Liver (tissue), 9 donors: Measurements from ENCODE around the gene CA6. TPM values are rescaled to one million over a fixed set of nuclear protein-coding genes. Genes with fewer than 3 reads are reported as not detected.
"Not testable (repeated sequence)": the region's sequence is repeated elsewhere in the genome, so short reads cannot be mapped to it uniquely, and the experiment has no call there.

Experiments used
- DNase-seq: peaks from one replicate; pipeline ENCODE4 v3.0.0-alpha.2; 2017; ENCODE audit warnings: low spot score
- H3K27ac ChIP-seq, 2 donors: one replicate each; pipeline ENCODE4 v1.7.0; 2013; ENCODE audit warnings: inconsistent platforms in 2 of 2, low read length in 2 of 2, control low read depth in 1 of 2, low read depth in 1 of 2, mild to moderate bottlenecking in 1 of 2
- H3K27me3 ChIP-seq, 4 donors: one replicate each; pipeline versions ENCODE4 v1.6.1 to v1.7.0; 2013; ENCODE audit warnings: low read length in 3 of 4, inconsistent platforms in 1 of 4, mild to moderate bottlenecking in 1 of 4, moderate library complexity in 1 of 4; ENCODE audit not compliant: control insufficient read depth in 4 of 4, insufficient read depth in 4 of 4
- H3K36me3 ChIP-seq, 4 donors: one replicate each; pipeline versions ENCODE4 v1.6.1 to v1.7.0; 2013; ENCODE audit warnings: low read length in 3 of 4, mild to moderate bottlenecking in 3 of 4, low read depth in 1 of 4, moderate library complexity in 1 of 4; ENCODE audit not compliant: control insufficient read depth in 4 of 4, insufficient read depth in 3 of 4
- H3K4me1 ChIP-seq, 4 donors: one replicate each; pipeline versions ENCODE4 v1.6.1 to v1.7.0; 2013; ENCODE audit warnings: low read length in 3 of 4, mild to moderate bottlenecking in 3 of 4, moderate library complexity in 1 of 4; ENCODE audit not compliant: control insufficient read depth in 4 of 4, insufficient read depth in 4 of 4
- H3K4me3 ChIP-seq, 3 donors: one replicate each; pipeline versions ENCODE4 v1.6.1 to v1.7.0; 2013; ENCODE audit warnings: low read length in 3 of 3, control low read depth in 1 of 3, low read depth in 1 of 3, mild to moderate bottlenecking in 1 of 3
- H3K9ac ChIP-seq, 2 donors: one replicate each; pipeline ENCODE4 v1.7.0; 2013; ENCODE audit warnings: low read length in 2 of 2, mild to moderate bottlenecking in 2 of 2, moderate library complexity in 2 of 2, control low read depth in 1 of 2, low read depth in 1 of 2
- H3K9me3 ChIP-seq, 4 donors: one replicate each; pipeline versions ENCODE4 v1.6.1 to v1.7.0; 2013; ENCODE audit warnings: low read length in 3 of 4; ENCODE audit not compliant: control insufficient read depth in 4 of 4
- ATF3 ChIP-seq: IDR thresholded peaks from 2 replicates; pipeline ENCODE4 v1.6.1; 2016; ENCODE audit warnings: antibody characterized with exemption
- CTCF ChIP-seq: fragments of 150-350 bp; IDR thresholded peaks from 2 replicates; pipeline ENCODE4 v1.5.1; 2017; ENCODE audit warnings: improper control_type of control experiment, low read depth, low read length; ENCODE audit not compliant: missing input control
- EGR1 ChIP-seq, 2 donors: IDR thresholded peaks; 2 replicates each; pipeline ENCODE4 v1.6.1; 2016 to 2018; ENCODE audit warnings: antibody characterized with exemption in 2 of 2, low read depth in 2 of 2
- FOXA1 ChIP-seq: IDR thresholded peaks from 2 replicates; pipeline ENCODE4 v1.6.1; 2016; ENCODE audit warnings: antibody characterized with exemption
- FOXA2 ChIP-seq: IDR thresholded peaks from 2 replicates; pipeline ENCODE4 v1.6.1; 2016; ENCODE audit warnings: antibody characterized with exemption
- GABPA ChIP-seq, 2 donors: IDR thresholded peaks in 1 of 2; conservative IDR thresholded peaks in 1 of 2; 2 replicates each; pipeline ENCODE4 v1.6.1; 2016; ENCODE audit warnings: antibody characterized with exemption in 2 of 2, mild to moderate bottlenecking in 1 of 2, moderate library complexity in 1 of 2
- HNF4A ChIP-seq, 2 donors: conservative IDR thresholded peaks; 2 replicates each; pipeline ENCODE4 v1.6.1; 2016; ENCODE audit warnings: antibody characterized with exemption in 2 of 2, mild to moderate bottlenecking in 2 of 2
- HNF4G ChIP-seq: IDR thresholded peaks from 2 replicates; pipeline ENCODE4 v1.6.1; 2016; ENCODE audit warnings: antibody characterized with exemption
- NR2F2 ChIP-seq: IDR thresholded peaks from 2 replicates; pipeline ENCODE4 v1.6.1; 2016; ENCODE audit warnings: antibody characterized with exemption
- RAD21 ChIP-seq, 2 donors: IDR thresholded peaks; 2 replicates each; pipeline ENCODE4 v1.6.1; 2016; ENCODE audit warnings: antibody characterized with exemption in 2 of 2, mild to moderate bottlenecking in 2 of 2
- RXRA ChIP-seq, 2 donors: IDR thresholded peaks; 2 replicates each; pipeline ENCODE4 v1.6.1; 2017 to 2018; ENCODE audit warnings: antibody characterized with exemption in 2 of 2, mild to moderate bottlenecking in 1 of 2
- SP1 ChIP-seq: IDR thresholded peaks from 2 replicates; pipeline ENCODE4 v1.6.1; 2018; ENCODE audit warnings: antibody characterized with exemption, mild to moderate bottlenecking
- TAF1 ChIP-seq: conservative IDR thresholded peaks from 2 replicates; pipeline ENCODE4 v1.6.1; 2016; ENCODE audit warnings: antibody characterized with exemption, mild to moderate bottlenecking
- YY1 ChIP-seq: IDR thresholded peaks from 2 replicates; pipeline ENCODE4 v1.6.1; 2016; ENCODE audit warnings: antibody characterized with exemption, mild to moderate bottlenecking
- ZBTB33 ChIP-seq: IDR thresholded peaks from 2 replicates; pipeline ENCODE4 v1.6.1; 2016; ENCODE audit warnings: antibody characterized with exemption
- WGBS: extraction: QIAGEN DNeasy Blood & Tissue Kit; methylation state at CpG from one replicate; pipeline ENCODE4 v1.1.7; 2013; 5-methylcytosine and 5-hydroxymethylcytosine counted together
- polyA plus RNA-seq, 2 donors: library from polyadenylated mRNA; stranded (reverse) in 1 of 2; unstranded in 1 of 2; fragments of 200-250 nt in 1 of 2; fragments of >200 nt in 1 of 2; fragmentation: Nextera tagmentation in 1 of 2; extraction: Ambion mirVana in 1 of 2; gene quantifications; one replicate each; pipeline versions ENCODE4 v1.2.1 to v1.2.3, GENCODE V29; 2013 to 2015
- total RNA-seq, 2 donors: library from RNA; depleted of rRNA; stranded (reverse); fragments of >200 nt; gene quantifications; one replicate each; pipeline ENCODE4 v1.2.3, GENCODE V29; 2014
- TF ChIP-seq, protein P1 (sequence below): IDR thresholded peaks from 2 replicates; pipeline ENCODE4 v1.6.1; 2016; ENCODE audit warnings: antibody characterized with exemption
- TF ChIP-seq, protein P2 (sequence below): IDR thresholded peaks from 2 replicates; pipeline ENCODE4 v1.6.1; 2016; ENCODE audit warnings: antibody characterized with exemption, mild to moderate bottlenecking
- donor health status: healthy.
- donor health status: healthy.
- donor health status: healthy.
- donor health status: healthy.
- donor health status: healthy.

Gene CA6
- total and polyA plus RNA-seq, 4 donors = not detected

DNA sequence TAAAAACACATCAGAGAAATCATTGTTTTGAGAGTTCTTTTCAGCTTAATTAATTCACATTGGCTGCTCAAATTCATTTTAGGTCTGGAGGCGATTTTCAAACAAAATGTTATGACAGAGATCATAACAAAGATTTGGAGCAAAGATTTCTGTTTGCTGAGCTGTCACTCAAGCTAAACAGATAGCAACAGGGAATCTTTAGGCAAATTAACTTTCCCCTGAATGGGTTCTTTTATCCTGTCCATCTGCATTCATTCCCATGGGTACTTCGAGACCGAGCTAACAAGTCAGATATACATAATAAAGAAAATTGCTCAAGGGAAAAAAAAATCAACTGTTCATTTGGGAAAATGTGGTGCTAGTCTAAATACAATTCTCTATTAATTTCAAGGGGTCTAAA is 30.2 kb upstream of the CA6 start:
- Histone ChIP-seq H3K27me3 (no peaks in the 10 kb centered on the region), H3K27ac (no peak overlapping the region), H3K4me3 (no peak overlapping the region), H3K9me3 (no peaks in the 10 kb centered on the region), H3K36me3 (no peaks in the 10 kb centered on the region), H3K4me1 (no peaks in the 10 kb centered on the region), H3K9ac (no peak overlapping the region)
- TF ChIP-seq RXRA (IDR thresholded peaks at IDR 0.05) (no peak), GABPA (IDR thresholded peaks at IDR 0.05 in 1 of 2, conservative IDR thresholded peaks at IDR 0.05 in 1 of 2) (no peak), FOXA1 (no peak), SP1 (no peak), EGR1 (IDR thresholded peaks at IDR 0.05; ENCODE audit: low read depth in 2 of 2) (no peak)
- DNase-seq = no peak
- WGBS = 53% methylated on average over 3 of the region's 3 CpGs

DNA sequence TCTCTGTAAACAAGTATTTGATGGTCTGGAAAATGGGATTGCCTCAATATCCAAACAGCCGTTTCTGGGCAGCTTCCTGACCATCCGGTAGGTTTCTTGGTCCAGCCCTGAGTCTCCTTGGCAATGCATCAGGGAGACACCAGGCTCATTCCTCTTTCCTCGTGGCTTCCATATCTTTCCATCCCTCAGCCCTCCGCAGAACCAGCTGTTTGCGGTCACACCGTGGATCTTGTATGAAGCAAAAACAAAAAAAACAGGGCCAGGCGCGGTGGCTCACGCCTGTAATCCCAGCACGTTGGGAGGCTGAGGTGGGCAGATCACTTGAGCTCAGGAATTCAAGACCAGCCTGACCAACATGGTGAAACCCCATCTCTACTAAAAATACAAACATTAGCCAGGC is 28.1 kb upstream of the CA6 start:
- not testable (repeated sequence) for H3K9ac ChIP-seq, DNase-seq, H3K9me3 ChIP-seq, H3K4me3 ChIP-seq, H3K27me3 ChIP-seq, H3K36me3 ChIP-seq, H3K27ac ChIP-seq, H3K4me1 ChIP-seq
- WGBS = 78% methylated on average over 10 of the region's 10 CpGs

GRCh38 chr1:8922962-8923361 is 22.7 kb upstream of the CA6 start:
- no peak overlapping the region for H3K9ac ChIP-seq
- DNase-seq = no peak
- H3K9me3 ChIP-seq = no peaks in the 10 kb centered on the region
- peaks cover 0 to 2% (median 0%) of the 10 kb centered on the region in 4 donors for H3K27me3 ChIP-seq
- TF ChIP-seq RXRA (IDR thresholded peaks at IDR 0.05) (no peak), TAF1 (no peak), EGR1 (IDR thresholded peaks at IDR 0.05; ENCODE audit: low read depth in 2 of 2) (no peak)
- no peaks in the 10 kb centered on the region for H3K36me3 ChIP-seq
- no peak overlapping the region for H3K27ac ChIP-seq
- no peak overlapping the region for H3K4me3 ChIP-seq
- H3K4me1 ChIP-seq = no peaks in the 10 kb centered on the region
- WGBS = 94% methylated on average over 9 of the region's 9 CpGs

- H3K9me3 ChIP-seq = no peaks in the 10 kb centered on the region
- H3K4me3 ChIP-seq = no peak overlapping the region
- no peak overlapping the region for H3K9ac ChIP-seq
- H3K36me3 ChIP-seq = no peaks in the 10 kb centered on the region
- H3K27me3 ChIP-seq = peaks cover 0 to 2% (median 0%) of the 10 kb centered on the region in 4 donors
- no peaks in the 10 kb centered on the region for H3K4me1 ChIP-seq
- 48% methylated on average over 2 of the region's 2 CpGs for WGBS
- no peak for DNase-seq
- H3K27ac ChIP-seq = no peak overlapping the region
- TF ChIP-seq, protein P1, sequence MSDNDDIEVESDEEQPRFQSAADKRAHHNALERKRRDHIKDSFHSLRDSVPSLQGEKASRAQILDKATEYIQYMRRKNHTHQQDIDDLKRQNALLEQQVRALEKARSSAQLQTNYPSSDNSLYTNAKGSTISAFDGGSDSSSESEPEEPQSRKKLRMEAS = no peak
- TF ChIP-seq ZBTB33 (no peak), FOXA1 (no peak), FOXA2 (no peak), CTCF (no peak), ATF3 (no peak), RAD21 (IDR thresholded peaks at IDR 0.05) (no peak), YY1 (no peak), EGR1 (IDR thresholded peaks at IDR 0.05; ENCODE audit: low read depth in 2 of 2) (no peak), GABPA (IDR thresholded peaks at IDR 0.05 in 1 of 2, conservative IDR thresholded peaks at IDR 0.05 in 1 of 2) (no peak), SP1 (no peak), HNF4A (conservative IDR thresholded peaks at IDR 0.05) (no peak), NR2F2 (no peak), HNF4G (no peak), RXRA (IDR thresholded peaks at IDR 0.05) (no peak), TAF1 (no peak)
- TF ChIP-seq, protein P2, sequence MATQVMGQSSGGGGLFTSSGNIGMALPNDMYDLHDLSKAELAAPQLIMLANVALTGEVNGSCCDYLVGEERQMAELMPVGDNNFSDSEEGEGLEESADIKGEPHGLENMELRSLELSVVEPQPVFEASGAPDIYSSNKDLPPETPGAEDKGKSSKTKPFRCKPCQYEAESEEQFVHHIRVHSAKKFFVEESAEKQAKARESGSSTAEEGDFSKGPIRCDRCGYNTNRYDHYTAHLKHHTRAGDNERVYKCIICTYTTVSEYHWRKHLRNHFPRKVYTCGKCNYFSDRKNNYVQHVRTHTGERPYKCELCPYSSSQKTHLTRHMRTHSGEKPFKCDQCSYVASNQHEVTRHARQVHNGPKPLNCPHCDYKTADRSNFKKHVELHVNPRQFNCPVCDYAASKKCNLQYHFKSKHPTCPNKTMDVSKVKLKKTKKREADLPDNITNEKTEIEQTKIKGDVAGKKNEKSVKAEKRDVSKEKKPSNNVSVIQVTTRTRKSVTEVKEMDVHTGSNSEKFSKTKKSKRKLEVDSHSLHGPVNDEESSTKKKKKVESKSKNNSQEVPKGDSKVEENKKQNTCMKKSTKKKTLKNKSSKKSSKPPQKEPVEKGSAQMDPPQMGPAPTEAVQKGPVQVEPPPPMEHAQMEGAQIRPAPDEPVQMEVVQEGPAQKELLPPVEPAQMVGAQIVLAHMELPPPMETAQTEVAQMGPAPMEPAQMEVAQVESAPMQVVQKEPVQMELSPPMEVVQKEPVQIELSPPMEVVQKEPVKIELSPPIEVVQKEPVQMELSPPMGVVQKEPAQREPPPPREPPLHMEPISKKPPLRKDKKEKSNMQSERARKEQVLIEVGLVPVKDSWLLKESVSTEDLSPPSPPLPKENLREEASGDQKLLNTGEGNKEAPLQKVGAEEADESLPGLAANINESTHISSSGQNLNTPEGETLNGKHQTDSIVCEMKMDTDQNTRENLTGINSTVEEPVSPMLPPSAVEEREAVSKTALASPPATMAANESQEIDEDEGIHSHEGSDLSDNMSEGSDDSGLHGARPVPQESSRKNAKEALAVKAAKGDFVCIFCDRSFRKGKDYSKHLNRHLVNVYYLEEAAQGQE = no peak
Observed at GRCh38 chr1:8925406-8925805, 20.3 kb upstream of the CA6 start.
